ENCODE measurements around the gene CNTN1.
A peak's percentile ranks its signal among the peaks of the same experiment; 100 is the strongest.

The CNTN1 gene

DNA sequence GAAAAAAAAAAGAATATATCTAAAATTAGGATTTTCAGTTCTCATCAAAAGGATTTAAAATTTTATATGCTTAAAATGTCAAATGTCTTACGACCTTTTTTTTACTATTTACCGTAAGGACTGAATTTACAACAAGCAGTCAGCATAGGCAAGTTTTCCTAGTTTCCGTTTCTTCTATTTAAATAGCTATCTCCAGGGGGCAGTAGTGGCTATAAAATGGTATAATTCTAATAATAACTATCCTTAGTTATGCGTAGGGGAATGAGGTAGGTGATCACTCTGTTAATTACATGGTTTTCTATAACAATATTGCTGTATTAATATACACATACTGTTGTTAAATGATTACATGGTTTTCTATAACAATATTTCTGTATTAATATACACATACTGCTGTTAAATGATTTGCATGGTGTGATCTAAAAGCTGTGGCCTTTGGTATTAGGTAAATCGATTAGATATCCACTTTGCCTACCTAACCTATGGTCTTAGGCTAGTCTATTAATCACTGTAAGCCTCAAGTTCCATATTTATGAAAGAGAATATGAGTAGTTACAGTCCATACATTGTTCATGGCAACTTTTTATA lies 278.2 kb downstream of the CNTN1 start:
- DNase-seq (ENCODE audit: low spot score): no peak

DNA sequence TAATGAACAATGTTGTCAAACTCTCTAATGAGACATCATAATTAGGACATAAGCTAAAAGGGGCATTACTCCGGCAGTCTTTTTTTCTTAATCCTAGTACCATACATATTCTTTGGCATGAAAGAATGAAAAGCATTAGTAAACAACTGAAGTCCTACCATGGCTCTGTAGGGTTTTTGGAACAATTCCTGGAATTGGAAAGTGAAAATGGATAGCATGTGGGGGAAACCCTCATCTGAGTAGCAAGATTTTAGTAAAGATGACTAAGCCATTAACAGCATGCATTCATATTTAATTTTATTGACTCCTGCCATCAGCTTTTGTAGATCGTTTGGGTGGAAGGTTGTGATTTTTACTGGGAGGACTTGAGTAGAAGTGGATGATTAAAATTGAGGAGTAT lies 279.7 kb downstream of the CNTN1 start:
- DNase-seq (ENCODE audit: low spot score): no peak

DNA sequence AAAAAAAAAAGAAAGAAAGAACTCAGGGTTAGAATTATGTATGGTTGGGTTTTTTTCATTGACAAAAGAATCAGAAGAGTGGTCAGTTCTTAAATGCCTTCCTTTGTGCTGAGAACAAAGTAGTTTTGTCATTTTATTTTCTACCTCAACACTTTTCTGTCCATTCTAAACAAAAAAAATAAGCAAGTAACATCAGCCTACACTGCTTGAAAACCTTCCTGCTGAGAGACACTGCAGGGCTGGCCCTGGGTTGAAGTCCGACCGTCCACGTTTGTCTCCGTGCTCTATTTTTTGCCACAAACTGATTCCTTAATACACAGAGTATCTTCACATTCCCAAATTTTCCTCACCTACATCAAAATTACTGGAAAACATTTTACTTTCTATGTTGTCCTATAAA lies 284.3 kb downstream of the CNTN1 start:
- no peak for DNase-seq (ENCODE audit: low spot score)

DNA sequence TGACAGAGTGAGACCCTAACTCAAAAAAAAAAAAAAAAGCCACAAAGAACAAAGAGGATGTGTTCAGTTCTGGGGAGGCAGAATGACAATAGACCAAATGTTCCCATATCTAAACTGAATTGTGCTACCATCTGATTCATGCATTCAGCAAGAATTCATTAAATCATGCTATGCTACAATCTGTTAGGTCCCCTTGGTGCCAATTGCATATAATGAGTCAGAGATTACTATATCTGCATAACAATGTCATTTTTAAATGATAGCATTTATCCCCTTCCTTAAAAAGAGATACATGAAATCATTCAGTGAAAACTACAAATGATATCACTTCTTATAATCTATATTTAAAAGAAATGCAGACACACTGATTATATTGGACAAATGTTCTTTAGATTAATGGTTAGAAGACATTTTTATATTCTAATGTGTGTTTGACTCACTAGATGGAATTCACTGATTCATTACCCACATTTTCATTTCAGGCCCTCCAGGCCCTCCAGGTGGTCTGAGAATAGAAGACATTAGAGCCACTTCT lies 288.3 kb downstream of the CNTN1 start:
- no peak for DNase-seq (ENCODE audit: low spot score)

DNA sequence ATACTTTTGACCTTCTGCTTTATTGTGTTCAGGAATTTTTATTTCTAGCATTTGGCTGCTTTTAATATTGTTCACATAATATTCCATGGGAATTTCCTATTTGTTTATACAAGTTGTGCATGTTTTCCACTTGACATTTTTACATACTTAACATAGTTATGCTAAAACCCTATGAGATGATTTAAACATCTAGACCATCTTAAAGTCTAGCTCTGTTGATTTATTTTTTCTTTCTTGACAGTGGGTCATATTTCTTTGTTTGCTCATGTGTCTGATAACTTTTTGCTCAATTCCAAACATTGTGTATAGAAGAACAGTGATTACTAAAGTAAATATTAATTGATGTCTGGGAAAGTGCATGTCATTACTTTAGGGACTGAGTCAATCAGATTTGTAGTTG lies 293.8 kb downstream of the CNTN1 start:
- no peak for DNase-seq (ENCODE audit: low spot score)

DNA sequence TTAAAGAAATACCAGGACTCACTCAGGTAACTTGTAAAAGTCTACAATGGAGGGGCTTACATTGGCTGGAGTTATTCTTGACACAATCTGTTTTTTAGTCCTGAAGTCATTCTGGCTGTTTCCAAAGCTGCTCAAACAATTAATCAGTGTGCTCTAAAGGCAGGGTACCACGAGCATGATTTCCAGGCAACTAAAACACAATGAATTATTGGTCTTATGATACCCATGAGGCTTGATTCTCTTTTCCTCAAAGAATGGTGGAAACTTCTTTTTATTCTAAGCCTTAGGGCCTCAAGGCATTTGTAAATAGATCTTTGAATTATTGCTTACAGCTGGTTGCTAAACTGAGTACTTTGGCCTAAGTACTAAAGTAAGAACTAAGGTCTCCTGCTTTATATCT lies 296.1 kb downstream of the CNTN1 start:
- no peak for DNase-seq (ENCODE audit: low spot score)

DNA sequence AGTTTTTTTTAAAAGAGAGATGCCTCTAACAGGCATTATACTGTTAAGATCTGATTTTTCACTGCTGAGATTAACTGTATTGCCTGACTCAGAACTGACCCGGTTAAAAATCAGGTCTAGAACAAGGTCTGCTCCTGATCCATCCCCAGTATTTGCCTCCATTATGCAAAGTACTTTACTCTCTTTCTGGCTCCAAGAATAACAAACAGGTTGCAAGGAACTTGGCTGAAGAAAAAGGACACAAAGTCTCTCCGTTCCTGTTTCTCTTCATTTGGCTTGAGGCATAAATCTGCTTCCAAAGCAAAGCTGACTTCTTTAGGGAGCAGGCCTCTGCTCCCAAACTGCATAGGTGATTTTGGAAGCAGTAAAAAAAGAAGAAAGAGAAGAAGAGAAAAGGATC lies 296.6 kb downstream of the CNTN1 start:
- DNase-seq (ENCODE audit: low spot score): peak; percentile 36

DNA sequence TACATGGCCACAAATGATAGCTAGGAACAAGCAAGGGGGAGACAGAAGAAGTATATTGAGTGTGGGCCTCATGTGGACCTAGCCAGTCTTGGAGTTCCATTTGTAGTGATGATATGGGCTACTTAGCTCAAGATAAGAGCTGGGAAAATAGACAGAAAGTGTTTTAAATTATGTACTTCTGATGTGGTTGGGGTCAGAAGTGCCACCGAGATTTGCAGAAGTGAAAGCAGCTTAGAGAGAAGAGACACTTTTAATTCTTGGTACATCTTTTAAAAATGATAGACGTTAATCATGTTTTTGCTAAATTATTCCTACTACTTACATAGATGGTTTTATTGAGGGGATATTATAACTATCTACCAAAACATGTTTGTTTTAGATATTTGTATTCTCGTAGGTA lies 297.5 kb downstream of the CNTN1 start:
- no peak for DNase-seq (ENCODE audit: low spot score)

DNA sequence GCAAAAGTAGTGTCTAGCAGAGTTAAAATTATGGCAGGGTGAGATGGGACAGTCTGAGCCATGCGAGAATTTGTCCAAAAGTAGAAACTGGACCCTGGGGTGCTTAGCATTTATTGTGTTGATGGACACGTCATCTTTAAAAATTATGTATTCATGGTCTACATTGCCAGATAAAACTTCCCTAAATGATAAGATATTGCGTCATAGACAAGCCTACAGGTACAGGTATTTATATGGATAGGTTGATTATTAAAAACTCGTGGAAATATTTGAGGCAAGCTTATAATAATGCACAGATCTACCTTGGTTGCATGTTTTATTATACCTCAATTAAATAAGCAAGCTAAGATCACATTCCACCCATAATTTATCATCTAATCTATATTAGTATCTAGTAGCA lies 299.9 kb downstream of the CNTN1 start:
- no peak for DNase-seq (ENCODE audit: low spot score)

DNA sequence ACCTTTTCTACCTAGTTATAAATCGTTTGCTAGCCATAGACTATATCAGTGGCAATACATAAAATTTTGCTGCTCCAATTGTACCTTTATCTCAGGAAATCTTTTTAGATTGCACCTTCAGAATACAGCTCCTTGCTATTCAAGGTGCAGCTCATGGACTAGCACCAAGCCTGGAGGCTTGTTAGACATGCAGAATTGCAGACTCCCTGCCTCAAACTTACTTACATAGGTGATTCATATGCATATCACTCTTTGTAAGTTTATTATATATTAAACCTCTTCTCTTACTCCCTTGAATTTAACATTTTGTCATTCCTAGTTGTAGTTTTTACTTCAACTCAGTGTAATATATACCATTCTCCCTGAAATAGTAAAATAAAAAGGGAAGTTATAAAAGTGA lies 300.4 kb downstream of the CNTN1 start:
- DNase-seq (ENCODE audit: low spot score): no peak

DNA sequence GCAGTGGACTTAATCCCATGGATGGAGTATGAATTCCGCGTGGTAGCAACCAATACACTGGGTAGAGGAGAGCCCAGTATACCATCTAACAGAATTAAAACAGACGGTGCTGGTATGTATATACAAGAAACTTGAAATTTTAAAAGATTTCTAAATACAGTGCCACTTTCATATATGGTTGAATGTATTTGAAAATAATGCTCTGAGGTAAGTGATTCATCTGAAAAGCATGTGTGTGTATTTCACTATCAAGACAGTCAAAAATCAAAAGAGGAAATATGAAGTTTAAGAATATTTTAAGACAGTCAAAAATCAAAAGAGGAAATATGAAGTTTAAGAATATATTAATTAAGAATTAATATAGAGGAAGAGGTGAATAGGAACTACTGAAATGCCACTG lies 300.9 kb downstream of the CNTN1 start:
- DNase-seq (ENCODE audit: low spot score): no peak

DNA sequence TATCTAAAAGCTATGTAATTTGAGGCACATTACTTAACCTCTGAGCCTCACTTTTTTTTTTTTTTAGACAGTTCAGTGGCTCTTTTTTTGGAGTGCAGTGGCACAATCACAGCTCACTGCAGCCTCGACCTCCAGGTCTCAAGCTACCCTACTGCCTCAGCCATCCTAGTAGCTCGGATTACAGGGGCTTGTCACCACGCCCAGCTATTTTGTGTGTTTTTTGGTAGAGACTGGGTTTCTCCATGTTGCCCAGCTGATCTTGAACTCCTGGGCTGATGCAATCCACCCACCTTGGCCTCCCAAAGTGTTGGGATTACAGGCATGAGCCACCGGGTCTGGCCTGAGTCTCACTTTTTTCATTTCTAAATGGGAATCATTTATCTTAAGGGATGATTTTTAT lies 303.9 kb downstream of the CNTN1 start:
- DNase-seq (ENCODE audit: low spot score): no peak

DNA sequence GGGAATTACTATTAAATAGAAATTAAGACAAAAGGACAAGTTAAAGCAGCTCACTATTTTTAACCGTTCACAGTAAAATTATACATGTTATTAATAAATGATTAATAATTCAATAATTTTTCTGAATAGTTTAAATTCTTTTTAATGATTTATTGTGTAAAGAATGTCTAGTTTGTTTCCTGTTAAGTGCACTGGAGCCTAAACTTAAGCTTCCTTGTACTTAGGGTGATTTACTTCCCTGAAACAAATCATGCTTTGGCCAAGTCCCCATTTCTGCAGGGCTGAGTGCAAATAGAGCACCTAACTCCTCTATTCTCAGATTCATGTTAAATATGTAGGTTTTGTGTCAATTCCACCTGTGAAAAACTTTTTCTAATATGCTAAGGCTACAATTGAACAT lies 307.0 kb downstream of the CNTN1 start:
- DNase-seq (ENCODE audit: low spot score): no peak

DNA sequence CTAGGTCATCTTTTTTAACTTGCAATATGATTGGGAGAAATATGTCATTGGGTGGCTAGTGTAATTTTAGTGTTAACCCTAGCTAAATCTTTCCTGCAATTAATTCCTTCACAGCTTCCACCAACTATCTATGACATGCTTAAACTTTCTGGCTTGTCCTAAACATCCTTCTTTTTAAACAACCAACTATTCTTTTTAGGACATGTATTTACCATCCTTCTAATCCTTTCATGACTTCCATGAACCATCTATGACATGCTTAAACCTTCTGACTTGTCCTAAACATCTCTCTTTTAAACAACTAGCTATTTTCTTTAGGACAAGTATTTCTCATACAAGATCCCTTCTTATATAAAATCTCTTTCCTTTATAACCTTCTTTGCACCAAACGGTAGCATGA lies 316.2 kb downstream of the CNTN1 start:
- DNase-seq (ENCODE audit: low spot score): no peak

DNA sequence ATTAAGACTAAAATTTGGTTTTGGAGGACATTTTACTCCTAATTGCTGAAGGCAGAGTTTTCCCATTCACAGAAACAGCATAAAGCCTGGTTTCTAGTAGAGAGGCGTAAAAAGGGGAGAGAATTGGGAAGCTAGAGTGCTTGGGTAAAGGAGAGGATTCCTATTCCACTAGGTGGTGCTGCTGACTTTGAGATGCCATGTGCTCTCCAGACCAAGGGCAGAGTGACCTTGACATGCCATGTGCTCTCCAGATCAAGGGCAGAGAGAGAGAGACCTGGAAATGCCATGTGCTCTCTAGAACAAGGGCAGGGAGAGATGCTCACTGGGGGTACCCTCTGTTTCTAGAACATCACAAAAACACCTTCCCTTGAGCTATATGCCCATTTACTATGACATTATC lies 319.7 kb downstream of the CNTN1 start:
- no peak for DNase-seq (ENCODE audit: low spot score)

DNA sequence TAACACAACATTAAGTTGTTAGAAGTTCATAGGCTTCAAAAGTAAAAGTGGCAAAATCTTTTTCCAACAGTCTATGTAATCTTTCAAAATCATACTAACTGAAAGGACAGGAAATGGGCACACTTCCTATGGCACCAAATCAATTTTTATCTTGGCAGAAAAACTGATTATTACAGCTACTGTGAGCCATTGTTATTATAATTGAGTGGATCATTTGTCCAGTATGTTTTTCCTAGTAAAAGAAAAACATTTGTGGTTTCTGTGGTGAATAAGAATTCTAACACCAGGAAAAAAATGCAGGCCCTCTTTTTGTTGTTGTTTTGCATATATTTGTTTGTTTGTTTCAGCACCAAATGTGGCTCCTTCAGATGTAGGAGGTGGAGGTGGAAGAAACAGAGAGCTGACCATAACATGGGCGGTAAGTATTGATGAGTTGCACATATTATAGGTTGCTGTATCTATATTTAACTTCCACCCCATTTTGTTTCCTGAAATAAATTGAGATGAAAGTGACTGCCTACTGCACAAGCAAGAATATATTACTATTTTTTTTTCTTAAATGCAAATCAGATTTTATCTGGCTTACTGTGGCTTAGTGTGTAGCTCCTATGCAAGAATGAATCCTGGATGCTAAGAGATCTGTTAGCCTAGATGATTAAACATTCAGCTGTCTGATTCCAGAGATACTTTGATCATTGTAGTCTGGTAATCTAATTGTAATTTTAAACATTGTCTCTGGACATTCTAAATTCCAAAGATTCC lies 321.8 kb downstream of the CNTN1 start:
- no peak for DNase-seq (ENCODE audit: low spot score)

DNA sequence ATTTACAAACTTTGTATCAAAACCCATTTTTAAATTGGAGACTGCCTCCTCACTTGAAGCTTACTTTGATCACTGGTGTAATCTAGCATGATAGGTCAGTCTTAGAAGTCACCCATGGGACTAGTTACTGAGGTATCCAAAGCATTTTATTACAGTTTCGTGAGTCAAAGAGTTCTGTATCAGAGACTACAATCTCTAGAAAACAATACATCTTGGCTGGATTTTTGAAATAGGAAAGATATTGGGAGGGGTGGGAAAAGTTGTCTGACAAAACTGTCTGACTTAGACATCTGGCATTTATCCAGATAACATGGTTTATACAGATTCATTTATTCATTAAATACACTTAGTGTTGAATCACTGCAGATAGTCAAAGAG lies 322.4 kb downstream of the CNTN1 start:
- no peak for DNase-seq (ENCODE audit: low spot score)

DNA sequence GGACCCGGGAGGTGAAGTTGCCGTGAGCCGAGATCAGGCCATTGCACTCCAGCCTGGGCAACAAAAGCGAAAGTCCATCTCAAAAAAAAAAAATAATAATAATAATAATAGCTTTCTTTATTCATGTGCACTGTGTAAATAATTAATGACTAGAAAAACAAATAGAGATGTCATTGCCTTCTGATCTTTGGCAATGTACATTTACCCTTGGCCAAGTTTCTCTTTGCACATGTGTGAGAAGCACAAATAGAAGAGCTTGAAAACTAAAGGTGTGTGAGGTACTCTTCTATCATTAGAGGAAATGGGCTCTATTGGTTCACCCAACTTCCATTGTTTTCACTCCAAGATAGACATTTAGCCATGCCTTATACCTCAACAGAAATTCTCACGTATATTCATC lies 325.8 kb downstream of the CNTN1 start:
- no peak for DNase-seq (ENCODE audit: low spot score)

DNA sequence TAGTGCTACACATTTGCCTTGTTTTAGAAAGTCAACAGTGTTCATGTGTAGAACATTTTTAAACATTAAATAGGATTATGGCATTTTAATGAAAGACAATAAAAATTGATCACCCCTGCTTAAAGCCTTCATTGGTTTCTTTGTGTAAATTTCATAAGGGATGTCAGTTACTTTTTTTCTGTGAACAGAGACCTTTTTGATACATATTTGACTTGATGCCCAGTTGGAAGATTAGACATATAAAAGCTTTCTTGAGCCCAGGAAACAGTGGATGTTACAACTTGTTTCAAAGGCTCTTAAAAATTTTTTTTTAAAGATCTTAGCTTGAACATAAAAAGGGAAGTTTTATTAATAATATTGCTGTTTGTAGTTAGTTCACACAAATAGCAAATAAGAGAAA lies 327.2 kb downstream of the CNTN1 start:
- DNase-seq (ENCODE audit: low spot score): no peak

DNA sequence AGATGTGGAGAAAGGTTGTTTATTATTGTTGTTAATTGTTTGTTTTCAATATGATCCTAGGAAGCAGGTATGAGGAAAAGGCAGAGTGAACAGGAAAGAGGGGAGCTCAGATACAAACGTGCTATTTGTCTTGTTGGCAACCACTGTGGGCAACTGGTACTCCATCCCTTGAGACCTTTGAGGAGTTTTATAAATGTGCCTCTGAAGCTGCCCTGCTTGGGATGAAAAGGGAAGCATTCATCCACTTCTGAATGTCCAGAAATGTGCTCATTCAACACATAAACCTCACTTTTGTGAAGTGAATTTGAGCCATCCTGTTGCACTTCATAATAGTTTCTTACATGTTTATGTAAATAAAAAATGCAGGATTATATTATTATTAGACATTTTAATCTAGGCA lies 331.6 kb downstream of the CNTN1 start:
- DNase-seq (ENCODE audit: low spot score): peak; percentile 4

DNA sequence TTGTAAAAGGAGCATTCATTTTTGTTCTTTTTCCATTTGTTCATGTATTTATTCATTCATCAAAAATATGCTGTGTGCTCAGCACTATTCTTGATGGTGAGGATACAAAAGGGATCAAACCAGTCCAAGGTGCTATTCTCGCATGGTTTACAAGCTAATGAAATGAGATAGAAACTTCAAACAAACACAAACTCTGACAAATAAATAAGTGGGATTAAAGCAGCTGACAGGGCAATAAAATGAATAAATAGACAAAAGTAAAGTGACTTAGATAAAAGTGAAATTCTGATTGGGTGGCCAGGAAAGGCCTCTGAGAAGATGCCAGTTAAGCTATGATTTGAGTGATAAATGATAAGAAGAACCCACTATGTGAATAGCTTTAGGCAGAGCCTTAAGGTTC lies 333.9 kb downstream of the CNTN1 start:
- no peak for DNase-seq (ENCODE audit: low spot score)

DNA sequence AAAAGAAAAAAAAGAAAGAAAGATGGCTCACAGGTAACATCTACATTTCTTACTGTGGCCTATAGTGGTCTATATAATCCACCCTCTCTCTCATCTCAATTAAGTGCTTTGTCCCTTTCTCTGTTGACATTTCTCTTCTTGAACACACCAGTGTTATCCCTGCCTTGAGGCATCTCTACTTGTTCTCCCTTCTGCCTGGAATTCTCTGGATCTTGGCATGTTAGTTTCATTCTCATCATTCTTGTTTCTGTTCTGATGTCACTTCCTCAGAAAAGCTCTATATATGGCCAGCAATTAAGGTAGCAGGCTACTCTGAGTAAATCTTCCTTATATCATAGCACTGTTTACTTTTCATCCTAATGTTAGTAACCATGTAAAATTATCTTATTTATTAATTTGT lies 340.1 kb downstream of the CNTN1 start:
- DNase-seq (ENCODE audit: low spot score): no peak

DNA sequence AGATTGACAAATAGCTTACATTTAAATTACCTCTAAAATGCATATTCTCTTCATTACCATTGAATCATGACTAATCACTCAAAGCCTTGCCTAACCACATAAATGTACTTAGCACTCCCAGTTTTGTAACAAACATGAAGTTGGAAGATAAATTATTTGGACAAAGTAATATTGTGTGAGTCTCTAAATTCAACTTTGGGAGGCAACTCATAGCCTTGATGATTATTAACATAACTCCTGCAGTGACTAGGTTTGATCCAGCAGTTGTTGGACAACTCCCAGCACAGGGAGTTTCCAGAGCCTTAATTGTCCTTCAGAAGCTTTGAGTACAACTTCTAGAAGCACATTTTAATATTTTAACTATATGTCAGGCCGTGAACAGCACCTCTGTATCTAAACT lies 342.4 kb downstream of the CNTN1 start:
- DNase-seq (ENCODE audit: low spot score): no peak

DNA sequence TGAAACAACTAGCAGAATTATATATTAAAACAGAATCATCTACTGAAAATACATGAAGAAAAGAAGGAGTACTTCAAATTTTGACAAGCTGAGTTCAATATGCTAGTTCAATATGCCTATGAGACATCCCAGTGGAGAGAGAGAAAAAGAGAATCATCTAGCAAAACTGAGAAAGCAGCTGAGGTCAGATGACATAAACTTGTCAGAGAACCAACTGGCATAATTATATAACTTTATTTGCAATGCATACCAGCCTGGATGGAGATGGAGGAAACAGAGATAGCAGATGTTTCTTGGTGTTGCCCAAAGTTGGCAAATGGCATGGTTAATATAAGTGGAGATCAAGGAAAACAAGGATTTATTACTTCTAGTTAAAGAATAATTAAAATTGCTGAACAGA lies 347.2 kb downstream of the CNTN1 start:
- DNase-seq (ENCODE audit: low spot score): no peak

All from pons (tissue), 1 donor.